GM21619 (cell line): Measurements from ENCODE around the gene KIF18A.
"Not testable (repeated sequence)": the region's sequence is repeated elsewhere in the genome, so short reads cannot be mapped to it uniquely, and the experiment has no call there.

Experiments used
- ATAC-seq: cut with Tn5 transposase; IDR thresholded peaks from one replicate; pipeline ENCODE4 v1.9.1; 2021; ENCODE audit not compliant: unreplicated experiment

Gene KIF18A

DNA sequence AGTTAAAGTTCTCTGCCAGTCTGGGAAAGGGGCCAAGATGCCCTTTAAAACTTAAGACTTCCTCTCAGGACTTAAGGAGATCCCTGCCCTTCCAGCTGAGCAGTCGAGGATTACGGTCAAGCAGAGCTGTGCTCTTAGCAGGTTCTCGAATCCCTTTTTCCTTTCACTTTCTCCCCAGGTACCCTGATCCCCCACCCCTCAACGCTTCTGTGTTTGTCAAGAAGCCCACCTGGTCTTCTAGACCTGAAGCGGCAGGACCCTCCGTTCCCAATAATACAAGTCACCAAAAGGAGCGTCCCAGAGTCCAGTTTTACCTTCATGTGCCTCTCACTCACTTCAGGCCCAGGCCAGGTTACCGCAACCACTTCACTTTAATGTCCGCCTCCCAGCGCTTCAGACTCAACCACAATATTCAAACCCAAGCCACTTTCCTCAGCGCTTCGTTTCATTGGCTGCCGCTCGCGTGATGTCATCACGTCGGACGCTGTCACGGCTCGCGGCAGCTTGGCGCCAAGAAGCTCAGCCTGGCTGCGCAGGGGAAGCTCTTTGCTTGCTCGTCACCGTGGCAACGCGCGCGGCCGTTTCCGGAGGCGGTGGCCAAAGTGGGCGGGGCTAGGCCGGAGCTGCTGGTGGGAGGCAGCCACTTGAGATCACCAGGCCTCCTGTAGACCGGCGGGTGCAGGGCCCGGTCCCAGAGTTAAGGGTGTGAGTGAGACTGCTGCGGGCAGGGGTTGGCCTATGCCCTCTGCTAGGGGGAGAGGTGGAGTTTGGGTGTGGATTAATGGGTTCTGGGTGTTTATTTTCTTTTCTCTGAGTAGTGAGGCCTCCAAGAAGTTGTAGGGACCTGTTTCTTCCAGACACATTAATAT, at the start of gene KIF18A, which contains the start of gene METTL15:
KIF18A (minus strand) TSS at position 407 of the 869 bp plus-strand sequence. CDS start 10,209 bp downstream, outside the sequence.
METTL15 (plus strand) TSS at position 639 of the 869 bp plus-strand sequence. CDS start 4,947 bp downstream, outside the sequence.
- ATAC-seq, result peak; percentile 92

DNA sequence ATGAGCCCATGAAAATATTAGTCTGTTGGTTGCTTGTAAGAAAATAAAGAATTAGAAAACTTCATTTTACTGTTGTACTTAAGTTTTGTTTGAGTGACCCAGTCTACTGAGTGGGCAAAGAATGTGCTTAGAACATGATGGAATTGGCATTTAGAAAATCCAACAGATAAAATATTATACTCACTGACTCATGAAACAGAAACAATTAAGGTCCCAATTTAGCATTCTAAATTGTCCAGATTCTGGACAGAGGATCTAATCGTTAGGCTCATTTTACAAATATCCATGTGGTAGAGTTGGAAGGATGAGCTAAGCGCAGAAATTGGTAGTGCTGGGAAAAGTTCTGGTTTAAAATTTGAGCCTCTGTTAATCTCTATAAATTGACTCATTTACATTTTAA, 45.6 kb upstream of the KIF18A start:
- no peak for ATAC-seq

DNA sequence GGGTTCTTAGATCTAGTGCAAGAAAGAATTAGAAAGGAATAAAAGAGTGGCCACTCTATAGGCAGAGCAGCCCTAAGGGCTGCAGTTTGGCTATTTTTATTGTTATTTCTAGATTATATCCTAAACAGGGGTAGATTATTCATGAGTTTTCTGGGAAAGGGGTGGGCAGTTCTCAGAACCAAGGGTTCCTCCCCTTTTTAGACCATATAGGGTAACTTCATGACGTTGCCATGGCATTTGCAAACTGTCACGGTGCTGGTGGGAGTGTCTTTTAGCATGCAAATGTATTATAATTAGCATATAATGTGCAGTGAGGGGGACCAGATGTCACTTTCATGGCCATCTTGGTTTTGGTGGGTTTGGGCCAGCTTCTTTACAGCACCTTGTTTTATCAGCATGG, 44.8 kb upstream of the KIF18A start:
- no peak for ATAC-seq

DNA sequence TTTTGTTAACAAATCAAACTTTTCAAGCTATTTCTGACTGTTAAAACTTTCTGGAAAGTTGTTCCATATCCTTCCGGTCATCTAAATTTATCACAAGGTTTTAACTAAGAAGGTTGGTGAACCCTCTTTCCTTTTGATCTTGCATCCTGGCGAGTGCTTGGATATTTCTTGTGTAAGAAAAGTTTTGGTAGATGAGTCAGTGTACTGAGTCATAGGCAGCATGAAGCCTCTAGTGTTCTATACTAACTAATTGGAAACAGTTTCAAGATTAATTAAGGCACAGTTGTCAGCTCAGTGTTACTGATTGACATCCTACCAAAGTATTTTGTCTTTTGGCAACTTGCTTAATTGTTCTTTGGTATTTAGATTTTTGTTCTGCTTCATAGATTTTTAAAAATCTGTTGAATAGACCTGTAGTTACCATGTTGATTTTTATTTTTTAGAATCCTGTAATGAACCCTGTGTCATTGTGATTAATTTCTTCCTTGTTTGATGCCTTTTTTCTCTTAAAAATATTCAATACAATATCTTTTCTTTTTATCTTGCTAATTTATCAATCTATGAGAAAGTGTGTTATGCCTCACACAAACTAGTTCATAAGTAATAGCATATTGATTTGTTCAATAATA, 38.3 kb upstream of the KIF18A start:
- no peak for ATAC-seq

DNA sequence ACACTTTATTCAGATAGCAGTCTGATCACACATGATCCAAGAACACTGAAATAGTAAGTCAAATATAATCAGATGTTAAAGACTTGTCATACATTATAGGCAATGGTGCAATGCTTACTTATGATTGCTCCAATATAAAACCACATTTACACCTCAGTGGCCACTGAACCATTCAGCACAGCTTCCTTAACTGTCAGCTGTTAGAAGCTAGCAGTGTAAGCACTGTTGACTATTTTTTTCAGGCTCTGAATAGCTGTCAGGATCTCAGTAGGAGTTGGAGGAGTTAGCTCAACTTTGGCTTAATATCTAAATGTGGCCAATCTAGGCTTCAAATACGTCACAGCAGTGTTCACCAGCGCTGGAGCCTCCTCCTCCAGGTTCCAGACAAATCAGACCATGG, 36.9 kb upstream of the KIF18A start:
- ATAC-seq, result no peak

DNA sequence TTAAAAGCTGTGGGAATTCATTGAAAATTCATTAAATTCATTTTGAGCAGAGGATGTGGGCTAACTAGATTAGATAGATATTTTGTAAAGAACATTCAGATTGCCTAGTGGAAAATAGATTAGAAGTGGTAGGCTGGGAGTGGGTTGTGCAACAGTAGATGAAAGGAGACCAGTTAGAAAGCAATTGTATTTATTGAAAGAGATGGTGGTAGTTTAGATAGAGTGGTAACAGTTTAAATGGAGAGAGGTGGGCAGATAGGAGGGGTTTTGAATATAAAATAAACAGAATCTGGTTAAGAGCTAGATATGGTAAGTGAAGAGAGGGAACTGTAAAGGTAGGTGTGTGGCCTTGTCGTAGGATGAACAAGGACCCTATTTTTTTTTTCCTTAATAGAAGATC, 34.8 kb upstream of the KIF18A start:
- ATAC-seq, result no peak

DNA sequence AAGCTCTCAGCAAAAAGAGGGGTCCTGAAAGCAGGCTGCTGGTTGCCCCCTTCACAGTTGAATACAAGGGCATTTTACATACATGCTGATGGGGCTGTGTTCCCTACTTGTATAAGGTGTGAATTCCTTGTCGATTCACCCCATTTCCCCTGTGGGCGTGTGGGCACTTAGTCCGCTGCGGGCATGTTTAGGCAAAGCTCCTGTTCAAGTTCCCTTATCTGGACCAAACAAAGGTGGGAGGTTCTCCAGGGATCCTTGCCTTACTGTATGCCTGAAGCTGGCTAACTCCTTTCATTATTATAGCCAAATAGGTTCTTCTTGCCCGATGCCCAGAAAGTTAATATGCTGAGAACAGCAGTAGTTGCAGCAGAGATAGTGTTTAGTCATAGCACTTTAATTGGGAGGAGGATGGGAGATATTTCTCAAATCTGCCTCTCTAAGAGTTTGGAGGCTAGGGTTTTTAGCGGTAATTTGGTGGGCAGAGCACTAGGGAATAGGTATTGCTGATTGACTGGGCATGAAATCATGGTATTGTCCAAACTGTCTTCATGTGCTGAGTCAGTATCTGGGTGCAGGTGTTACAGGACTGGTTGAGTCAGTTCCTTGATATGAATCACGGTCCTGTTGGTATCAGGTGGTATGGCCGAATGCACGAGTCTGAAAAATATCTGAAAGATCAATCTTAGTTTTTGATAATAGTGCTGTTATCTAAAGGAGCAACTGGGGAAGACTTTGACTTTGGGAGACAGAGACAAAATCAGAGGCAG, 32.9 kb upstream of the KIF18A start:
- ATAC-seq, result no peak

DNA sequence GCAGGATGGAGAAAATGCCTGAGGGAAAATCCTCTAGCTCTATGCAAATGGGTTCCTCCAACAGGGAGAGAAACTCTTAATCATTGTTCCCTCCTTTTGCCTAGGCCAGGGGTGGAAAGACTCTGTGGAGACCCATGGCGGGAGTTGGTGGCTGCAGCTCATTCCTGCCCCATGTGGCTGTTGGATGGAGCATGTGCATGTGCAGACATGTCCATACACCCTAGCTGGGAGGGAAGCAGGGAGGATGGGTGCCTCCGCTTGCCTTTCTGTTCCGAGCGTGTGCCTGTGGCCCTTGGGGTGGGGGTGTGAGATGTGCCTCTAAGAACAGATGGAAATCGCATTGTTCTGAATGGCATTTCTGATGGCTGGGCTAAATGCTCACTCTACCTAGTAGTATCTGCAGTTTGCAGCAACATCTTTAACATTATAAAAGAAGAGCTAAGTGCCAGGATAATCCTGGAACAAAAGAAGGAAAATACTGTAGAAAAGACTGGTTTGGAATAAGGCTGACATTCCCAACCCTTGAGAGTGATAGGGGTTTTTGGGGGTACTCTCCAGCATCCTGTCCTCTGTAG, 32.0 kb upstream of the KIF18A start:
- no peak for ATAC-seq

DNA sequence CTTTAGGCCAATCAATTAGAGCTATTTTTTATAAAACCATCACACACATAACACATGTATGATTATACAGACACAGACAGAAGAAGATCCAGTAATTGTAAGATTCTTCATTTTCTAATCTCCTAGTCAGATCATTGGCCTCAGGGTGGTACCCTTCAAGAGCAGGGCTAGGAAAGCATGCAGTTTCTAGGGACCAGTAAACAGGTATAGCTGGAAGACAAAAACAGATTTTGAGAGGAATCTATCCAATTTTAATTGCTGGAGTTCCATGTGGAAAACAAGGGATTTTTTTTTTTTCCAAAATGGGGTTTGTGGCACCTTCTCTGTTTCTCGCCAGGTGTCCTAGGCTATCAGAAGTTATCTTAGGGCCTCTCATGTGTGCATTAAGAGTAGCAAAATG, 29.9 kb upstream of the KIF18A start:
- ATAC-seq, result no peak

DNA sequence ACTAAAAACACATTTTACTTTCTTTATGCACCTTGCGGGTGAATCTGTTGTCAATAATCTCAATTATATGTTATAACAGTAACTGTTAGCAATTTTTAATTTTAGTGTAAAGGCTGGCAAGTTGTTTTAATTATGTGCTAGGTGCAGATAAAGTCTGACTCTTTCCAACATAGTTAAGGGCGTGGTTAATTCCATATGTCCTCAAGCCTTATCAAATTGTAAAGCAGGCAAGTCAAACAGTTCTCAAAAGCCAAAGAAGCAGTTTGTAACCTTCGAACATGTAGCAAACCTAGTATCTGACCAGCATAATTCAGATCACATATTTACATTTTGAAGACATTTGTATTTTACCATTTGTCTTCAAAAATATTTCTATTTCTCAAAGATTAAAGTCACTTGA, 29.4 kb upstream of the KIF18A start:
- no peak for ATAC-seq

DNA sequence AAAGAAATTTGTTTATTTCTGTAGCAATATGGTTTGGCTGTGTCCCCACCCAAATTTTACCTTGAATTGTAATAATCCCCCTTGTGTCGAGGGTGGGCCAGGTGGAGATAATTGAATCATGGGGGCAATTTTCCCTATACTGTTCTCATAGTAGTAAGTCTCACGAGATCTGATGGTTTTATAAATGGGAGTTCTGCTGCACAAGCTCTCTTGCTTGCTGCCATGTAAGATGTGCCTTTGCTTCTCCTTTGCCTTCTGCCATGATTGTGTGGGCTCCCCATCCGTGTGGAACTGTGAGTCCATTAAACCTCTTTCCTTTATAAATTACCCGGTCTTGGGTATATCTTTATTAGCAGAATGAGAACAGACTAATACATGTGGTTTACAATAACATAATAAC, 28.2 kb upstream of the KIF18A start:
- ATAC-seq, result not testable (repeated sequence)

DNA sequence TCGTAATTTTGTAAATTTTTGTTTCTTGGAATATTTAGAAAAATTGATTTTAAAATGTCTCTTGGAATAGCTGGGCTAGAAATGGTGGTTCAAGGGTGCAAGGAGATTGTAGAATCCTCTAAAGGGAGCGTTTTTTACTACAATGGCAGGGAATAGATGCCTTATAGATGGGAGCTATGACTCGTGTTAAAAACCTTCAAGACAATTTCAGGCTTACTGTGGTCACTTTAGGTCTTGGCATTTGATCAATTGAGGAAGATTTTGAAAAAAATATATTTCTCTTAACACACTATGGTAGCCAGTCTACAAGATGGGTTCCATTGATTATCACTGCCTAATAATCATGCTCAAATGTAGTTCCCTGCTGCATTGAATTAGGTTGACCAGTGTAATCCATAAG, 25.2 kb upstream of the KIF18A start:
- no peak for ATAC-seq

DNA sequence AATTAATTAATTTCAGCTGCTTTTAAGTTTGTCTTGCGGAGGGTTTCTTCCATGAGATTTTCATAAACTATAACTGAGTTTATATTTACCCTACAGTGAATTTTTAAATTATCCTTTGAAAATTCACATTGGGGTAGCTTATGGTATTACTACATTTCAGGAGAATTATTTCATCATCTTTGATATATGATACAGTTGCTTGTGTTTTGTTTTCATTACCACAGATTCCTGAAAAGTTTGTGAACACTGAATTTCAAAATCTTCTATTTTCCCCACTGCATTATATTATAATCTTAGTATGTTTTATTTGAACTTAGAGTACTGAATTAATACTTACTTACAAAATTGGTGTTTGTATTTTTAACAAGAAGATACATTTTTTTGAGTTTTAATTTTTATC, 24.6 kb upstream of the KIF18A start:
- no peak for ATAC-seq

DNA sequence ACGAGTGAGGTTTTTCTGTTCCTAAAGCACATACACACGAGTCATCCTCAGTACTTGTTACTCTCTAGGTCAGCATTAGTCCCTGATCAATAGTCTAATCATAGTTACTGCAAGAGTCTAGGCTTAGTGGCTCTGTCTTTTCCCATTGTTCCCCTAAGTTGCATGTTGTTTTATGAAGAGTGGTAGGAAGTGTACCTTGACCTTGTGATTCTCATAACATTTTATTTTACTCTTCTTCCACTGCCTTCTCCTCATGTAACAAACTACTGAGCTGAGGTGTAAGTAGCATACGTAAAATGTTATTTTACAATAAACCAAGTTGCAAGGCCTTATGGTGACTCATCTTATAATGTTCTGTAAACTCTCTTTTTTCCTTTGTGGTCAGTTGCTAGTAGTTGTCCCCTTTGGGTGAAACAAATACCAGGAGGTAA, 15.2 kb upstream of the KIF18A start:
- ATAC-seq, result no peak

DNA sequence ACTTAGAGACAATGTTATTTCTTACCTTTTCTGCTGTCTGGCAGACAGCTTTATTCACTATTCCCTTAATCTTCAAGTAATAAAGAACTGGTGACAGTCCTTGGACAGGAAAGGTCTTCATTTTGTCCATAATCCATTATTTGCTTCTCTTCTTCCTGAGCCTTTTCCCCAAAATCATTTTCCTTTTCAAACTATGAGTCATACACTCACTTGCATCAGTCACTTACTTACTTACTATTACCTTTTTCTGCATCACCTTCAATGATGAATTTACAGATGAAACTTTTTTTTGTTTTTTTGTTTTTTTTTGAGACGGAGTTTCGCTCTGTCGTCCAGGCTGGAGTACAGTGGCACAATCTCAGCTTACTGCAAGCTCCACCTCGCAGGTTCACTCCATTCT, 9.8 kb upstream of the KIF18A start:
- no peak for ATAC-seq

DNA sequence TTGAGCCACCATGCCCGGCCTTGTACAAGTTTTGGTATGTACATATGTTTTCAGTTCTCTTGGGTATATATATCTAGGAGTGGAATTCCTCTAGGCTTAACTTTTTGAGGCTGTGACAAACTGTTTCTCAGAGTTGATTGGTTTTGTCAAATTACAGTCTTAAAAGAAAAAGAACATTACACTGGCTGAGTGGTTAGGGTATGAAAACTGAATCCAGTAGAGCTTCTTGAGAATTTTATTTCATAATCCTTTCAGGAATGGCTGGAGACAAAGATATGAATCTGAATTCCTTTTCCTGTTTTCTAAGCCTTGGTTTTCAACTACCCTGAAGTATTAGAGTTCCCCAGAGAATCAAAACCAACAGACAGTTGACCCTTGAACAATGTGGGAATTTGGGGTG, 6.8 kb upstream of the KIF18A start:
- no peak for ATAC-seq

DNA sequence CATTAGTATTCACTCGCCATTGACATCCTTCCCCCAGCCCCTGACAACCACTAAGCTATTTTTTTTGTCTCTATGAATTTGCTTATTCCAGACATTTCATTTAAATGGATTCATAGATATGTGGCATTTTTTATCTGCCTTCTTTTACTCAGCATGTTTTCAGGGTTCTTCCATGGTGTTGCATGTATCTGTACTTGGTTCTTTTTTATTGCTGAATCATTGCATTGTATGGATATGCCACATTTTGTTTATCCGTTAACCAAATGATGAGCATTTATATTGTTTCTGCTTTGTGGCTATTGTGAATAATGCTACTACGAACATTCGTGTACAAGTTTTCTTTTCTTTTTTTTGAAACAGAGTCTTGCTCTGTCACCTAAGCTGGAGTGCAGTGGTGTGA, 6.2 kb upstream of the KIF18A start:
- ATAC-seq, result no peak

DNA sequence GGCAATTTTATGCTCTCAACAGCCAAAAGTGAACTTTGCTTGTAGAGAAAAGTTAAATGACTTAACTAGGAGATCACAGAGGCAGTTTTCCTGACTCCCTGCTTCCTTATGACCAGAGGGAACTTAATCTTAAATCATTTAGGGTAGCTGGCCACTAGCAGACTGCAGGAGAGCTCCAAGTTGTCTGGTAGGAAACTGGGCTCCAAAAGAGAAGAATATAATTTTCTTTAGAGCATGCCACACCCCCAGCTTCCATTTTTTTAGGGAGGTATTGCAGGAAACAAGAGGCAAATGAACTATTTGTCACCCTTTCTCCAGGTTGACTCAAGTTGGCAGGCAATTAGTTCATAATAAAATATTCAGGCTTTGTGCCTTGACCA, 2.9 kb upstream of the KIF18A start:
- ATAC-seq, result no peak

DNA sequence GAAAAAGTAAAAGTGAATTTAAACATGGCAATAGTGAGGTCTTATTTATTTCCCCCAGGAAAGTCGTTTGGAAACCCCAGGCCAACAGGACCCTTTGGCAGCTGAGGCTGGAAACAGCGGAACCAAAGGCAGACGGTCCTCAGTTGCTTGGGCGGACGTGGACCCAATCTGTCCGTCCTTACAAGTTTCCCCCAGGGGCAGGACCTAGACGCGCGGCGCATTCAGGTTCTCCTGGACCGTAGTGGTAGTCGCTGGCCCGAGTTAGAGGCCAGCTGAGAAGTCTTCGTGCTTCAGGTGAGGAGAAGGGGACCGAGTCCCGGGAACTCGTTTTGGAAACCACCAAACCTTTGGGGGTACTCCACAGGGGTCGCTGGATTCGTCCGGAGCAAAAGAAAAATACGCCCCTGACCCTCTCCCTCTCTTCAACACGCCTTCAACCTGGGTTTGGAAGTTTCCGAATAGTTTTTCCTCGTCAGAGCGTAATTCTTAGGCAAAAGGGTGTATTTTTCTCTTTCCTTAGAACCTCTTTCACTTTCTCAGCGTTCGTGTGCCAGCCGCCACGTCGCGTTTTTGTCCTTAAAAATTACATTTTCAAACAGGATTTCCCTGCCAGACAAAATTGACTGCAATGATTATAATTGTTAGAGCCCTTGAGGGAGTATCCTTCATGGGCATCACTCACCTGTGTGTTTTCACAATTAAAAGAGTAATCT, 2.3 kb upstream of the KIF18A start:
- peak; percentile 36 for ATAC-seq

DNA sequence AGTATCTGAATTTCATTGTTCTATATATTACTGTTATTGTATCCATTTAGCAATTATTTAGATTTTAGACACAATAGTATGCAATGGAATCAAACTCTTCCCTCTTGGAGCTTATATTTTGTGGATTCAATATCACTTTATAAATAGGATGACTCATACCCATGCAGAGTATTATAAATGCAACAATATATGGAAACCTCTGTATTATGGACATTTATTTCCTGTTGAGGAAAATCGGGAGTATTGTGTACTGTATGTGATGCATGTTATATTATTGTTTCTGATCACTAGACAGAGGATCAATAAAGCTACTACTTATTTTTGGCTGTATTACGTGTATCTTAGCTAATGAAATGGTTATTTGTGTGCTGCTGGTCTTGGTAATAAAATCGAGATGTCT, 1.0 kb upstream of the KIF18A start:
- no peak for ATAC-seq
